ENCODE results near the gene TCHHL1.

Gene TCHHL1

GRCh38 chr1:152067929-152068328, 20.9 kb downstream of the TCHHL1 start:
- no peak for TF ChIP-seq CTCF (conservative IDR thresholded peaks at IDR 0.05; ENCODE audit: control insufficient read depth, insufficient read depth, low read depth, low read length)
- H3K4me3 ChIP-seq (ENCODE audit: control insufficient read depth, low read depth, low read length): no peak overlapping the region
- DNase-seq (ENCODE audit: low read depth): no peak

- TF ChIP-seq CTCF (conservative IDR thresholded peaks at IDR 0.05; ENCODE audit: control insufficient read depth, insufficient read depth, low read depth, low read length): no peak
- H3K4me3 ChIP-seq (ENCODE audit: control insufficient read depth, low read depth, low read length): no peak overlapping the region
These were observed 21.7 kb downstream of the TCHHL1 start for GRCh38 chr1:152067150-152067549.

GRCh38 chr1:152061952-152062351, 26.9 kb downstream of the TCHHL1 start:
- no peak for DNase-seq (ENCODE audit: low read depth)
- TF ChIP-seq CTCF (conservative IDR thresholded peaks at IDR 0.05; ENCODE audit: control insufficient read depth, insufficient read depth, low read depth, low read length): no peak
- no peak overlapping the region for H3K4me3 ChIP-seq (ENCODE audit: control insufficient read depth, low read depth, low read length)

More at GRCh38 chr1:152067150-152067549, 21.7 kb downstream of the TCHHL1 start:
- no peak for DNase-seq (ENCODE audit: low read depth)

GRCh38 chr1:152053375-152053774, 35.5 kb downstream of the TCHHL1 start:
- TF ChIP-seq CTCF (conservative IDR thresholded peaks at IDR 0.05; ENCODE audit: control insufficient read depth, insufficient read depth, low read depth, low read length): no peak
- no peak for DNase-seq (ENCODE audit: low read depth)

GRCh38 chr1:152052606-152053005, 36.3 kb downstream of the TCHHL1 start:
- TF ChIP-seq CTCF (conservative IDR thresholded peaks at IDR 0.05; ENCODE audit: control insufficient read depth, insufficient read depth, low read depth, low read length): peak; percentile 87
- DNase-seq (ENCODE audit: low read depth): peak; percentile 75
- no peak overlapping the region for H3K4me3 ChIP-seq (ENCODE audit: control insufficient read depth, low read depth, low read length)

More at GRCh38 chr1:152053375-152053774, 35.5 kb downstream of the TCHHL1 start:
- no peak overlapping the region for H3K4me3 ChIP-seq (ENCODE audit: control insufficient read depth, low read depth, low read length)

- no peak for TF ChIP-seq CTCF (conservative IDR thresholded peaks at IDR 0.05; ENCODE audit: control insufficient read depth, insufficient read depth, low read depth, low read length)
- no peak overlapping the region for H3K4me3 ChIP-seq (ENCODE audit: control insufficient read depth, low read depth, low read length)
- DNase-seq (ENCODE audit: low read depth): peak; percentile 85
These were observed 37.8 kb downstream of the TCHHL1 start for GRCh38 chr1:152050886-152051675.

Measured in fibroblast of mammary gland (primary cell).